Psoas muscle (tissue), 8 donors: Measurements from ENCODE around the gene RILPL2. TPM values are rescaled to one million over a fixed set of nuclear protein-coding genes. Genes with fewer than 3 reads are reported as not detected.

Source experiments
- ATAC-seq, 4 donors: fragments of 200-7000 bp; cut with Tn5 transposase; one replicate each; pipeline ENCODE4 v1.9.1; 2020; ENCODE audit warnings: moderate library complexity in 3 of 4, mild to moderate bottlenecking in 2 of 4
- DNase-seq, 2 donors: peaks; one replicate each; pipeline ENCODE4 v3.0.0-alpha.2; 2020
- H3K27ac ChIP-seq: fragments of 200-600 bp; one replicate; pipeline ENCODE4 v1.8.0; 2022
- H3K27me3 ChIP-seq, 3 donors: fragments of 200-600 bp in 1 of 3; one replicate each; pipeline versions ENCODE4 v1.6.1 to v1.8.0; 2013 to 2022; ENCODE audit warnings: low read length in 2 of 3, mild to moderate bottlenecking in 2 of 3, moderate library complexity in 1 of 3; ENCODE audit not compliant: insufficient read depth in 3 of 3
- H3K36me3 ChIP-seq, 2 donors: fragments of 200-600 bp in 1 of 2; one replicate each; pipeline versions ENCODE4 v1.6.1 to v1.8.0; 2013 to 2022; ENCODE audit warnings: low read depth in 1 of 2, mild to moderate bottlenecking in 1 of 2, moderate library complexity in 1 of 2; ENCODE audit not compliant: insufficient read depth in 1 of 2
- H3K4me1 ChIP-seq: fragments of 200-600 bp; one replicate; pipeline ENCODE4 v1.8.0; 2022
- H3K4me3 ChIP-seq: fragments of 200-600 bp; one replicate; pipeline ENCODE4 v1.8.0; 2022; ENCODE audit warnings: mild to moderate bottlenecking
- H3K9me3 ChIP-seq: fragments of 200-600 bp; one replicate; pipeline ENCODE4 v1.8.0; 2022
- CTCF ChIP-seq: fragments of 200-600 bp; IDR thresholded peaks from one replicate; pipeline ENCODE4 v1.8.0; 2022; ENCODE audit warnings: antibody characterized with exemption
- WGBS, 3 donors: extraction: QIAGEN DNeasy Blood & Tissue Kit; methylation state at CpG; one replicate each; pipeline versions ENCODE4 v1.1.6 to v1.1.7; 2013; 5-methylcytosine and 5-hydroxymethylcytosine counted together
- intact Hi-C, 2 donors: fragments of 100-400 bp; cut with DNase I; formaldehyde crosslinking; loops; one replicate each; pipeline versions ENCODE4 v1.11.0 to v1.14.2; 2022
- polyA plus RNA-seq, 3 donors: library from polyadenylated mRNA; stranded (reverse); fragments of 200-250 nt; gene quantifications; one replicate each; pipeline ENCODE4 v1.2.3, GENCODE V29; 2013
- total RNA-seq, 4 donors: library from RNA; stranded (reverse); fragmentation: NEBNext Ultra II Directional in 2 of 4; extraction: Animal tissue kit (Norgen Biotek cat#: 25700) in 2 of 4; gene quantifications; one replicate each; pipeline versions ENCODE4 v1.2.1 to v1.2.4, GENCODE V29; 2021 to 2023
- donor health status: healthy with polysubstance abuse.
- donor health status: DM: no; HTN: no; CAD: no; lungs with moderate emphysema.
- donor health status: Bipolar disorder and iron deficiency.
- donor health status: healthy.
- donor health status: DM: yes; HTN: yes; CAD: no.
- donor health status: DM: no; HTN: no; CAD: no.
- donor health status: DM: no; HTN: no; CAD: no.
- donor health status: DM: yes; HTN: yes; CAD: no.

Gene RILPL2
- total and polyA plus RNA-seq, 7 donors = 0.69 to 1.6 (median 1.1) TPM

DNA sequence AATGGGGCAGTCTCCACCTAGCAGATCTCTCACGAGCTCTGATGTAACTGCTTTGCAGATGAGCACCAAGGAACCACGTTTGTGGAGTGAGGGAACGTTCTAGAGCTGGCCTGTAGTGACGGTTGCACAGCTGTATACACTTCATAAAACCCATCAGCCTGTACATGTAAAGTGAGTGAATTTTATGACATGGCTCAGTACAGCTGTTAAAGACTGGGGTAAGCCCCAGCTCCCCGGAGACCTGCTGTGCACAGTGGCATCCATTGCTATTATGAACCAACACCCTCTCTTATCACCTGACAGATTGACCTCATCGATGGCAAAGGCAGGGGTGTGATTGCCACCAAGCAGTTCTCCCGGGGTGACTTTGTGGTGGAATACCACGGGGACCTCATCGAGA, 31.9 kb downstream of the RILPL2 start:
- Histone ChIP-seq H3K36me3 (peaks cover 3 to 80% of the 10 kb centered on the region in 2 donors), H3K4me3 (no peak overlapping the region), H3K27ac (no peak overlapping the region), H3K4me1 (no peaks in the 10 kb centered on the region), H3K9me3 (no peaks in the 10 kb centered on the region), H3K27me3 (no peaks in the 10 kb centered on the region)
- WGBS, 3 donors = 81 to 87% (median 82%) methylated on average over 9 of the region's 9 CpGs
- TF ChIP-seq CTCF = no peak
- ATAC-seq (no peak), DNase-seq (no peak)
- intact Hi-C loops = no loop called here

DNA sequence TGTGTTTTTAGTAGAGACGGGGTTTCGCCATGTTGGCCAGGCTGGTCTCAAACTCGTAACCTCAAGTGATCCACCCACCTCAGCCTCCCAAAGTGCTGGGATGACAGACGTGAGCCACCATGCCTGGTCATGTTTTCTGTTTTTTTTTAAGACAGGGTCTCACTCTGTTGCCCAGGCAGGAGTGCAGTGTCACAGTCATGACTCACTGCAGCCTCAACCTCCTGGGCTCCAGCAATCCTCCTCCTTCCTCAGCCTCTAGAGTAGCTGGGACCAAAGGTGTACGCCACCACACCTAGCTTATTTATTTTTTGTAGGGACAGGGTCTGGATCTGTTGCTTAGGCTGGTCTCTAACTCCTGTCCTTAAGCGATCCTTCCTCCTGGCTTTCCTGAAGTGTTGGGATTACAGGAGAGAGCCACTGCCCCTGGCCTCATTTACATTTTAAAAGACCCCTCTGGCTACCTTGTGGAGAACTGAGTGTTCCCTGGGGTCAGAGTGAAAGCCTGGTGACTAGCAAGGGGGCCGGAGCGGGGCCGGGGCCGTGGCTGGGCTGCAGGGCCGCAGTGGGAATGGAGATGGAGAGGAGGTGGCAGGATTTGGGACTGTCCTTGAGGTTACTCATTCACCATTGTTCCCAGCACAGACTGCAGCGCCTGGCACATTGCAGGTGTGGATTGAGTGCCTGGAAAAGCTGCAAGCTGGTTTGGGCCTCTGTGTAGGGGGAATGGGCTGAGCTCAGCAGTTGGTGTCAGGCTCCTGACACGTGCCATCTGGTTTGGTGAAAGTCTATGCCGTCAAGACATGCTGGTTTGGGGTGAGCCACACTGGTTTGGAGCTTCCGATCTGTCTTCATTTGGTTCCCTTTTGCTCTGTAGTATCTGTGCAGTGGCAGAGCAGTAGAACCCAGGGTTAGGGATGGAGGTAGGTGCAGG, 34.5 kb downstream of the RILPL2 start:
- ATAC-seq (peak in 3 of 4 donors; percentile 15 to 51 (median 34)), DNase-seq (no peak)
- Histone ChIP-seq H3K27ac (no peak overlapping the region), H3K9me3 (no peaks in the 10 kb centered on the region), H3K36me3 (peaks cover 6 to 75% of the 10 kb centered on the region in 2 donors), H3K27me3 (no peaks in the 10 kb centered on the region), H3K4me1 (peaks cover 14% of the 10 kb centered on the region), H3K4me3 (no peak overlapping the region)
- TF ChIP-seq CTCF = no peak
- intact Hi-C loops = no loop called here
- 78 to 82% (median 78%) methylated on average over 15 of the region's 15 CpGs for WGBS, 3 donors

- WGBS, 3 donors = 48 to 64% (median 57%) methylated on average over 6 of the region's 6 CpGs
- intact Hi-C loops = no loop called here
- peaks cover 3 to 75% of the 10 kb centered on the region in 2 donors for H3K36me3 ChIP-seq
- ATAC-seq (no peak), DNase-seq (no peak)
- peaks cover 14% of the 10 kb centered on the region for H3K4me1 ChIP-seq
- peak overlapping the region; percentile 36 for H3K27ac ChIP-seq
- TF ChIP-seq CTCF = no peak
- H3K27me3 ChIP-seq = no peaks in the 10 kb centered on the region
- H3K4me3 ChIP-seq = no peak overlapping the region
- H3K9me3 ChIP-seq = no peaks in the 10 kb centered on the region
Observed at GRCh38 chr12:123399255-123399617, 37.2 kb downstream of the RILPL2 start.

DNA sequence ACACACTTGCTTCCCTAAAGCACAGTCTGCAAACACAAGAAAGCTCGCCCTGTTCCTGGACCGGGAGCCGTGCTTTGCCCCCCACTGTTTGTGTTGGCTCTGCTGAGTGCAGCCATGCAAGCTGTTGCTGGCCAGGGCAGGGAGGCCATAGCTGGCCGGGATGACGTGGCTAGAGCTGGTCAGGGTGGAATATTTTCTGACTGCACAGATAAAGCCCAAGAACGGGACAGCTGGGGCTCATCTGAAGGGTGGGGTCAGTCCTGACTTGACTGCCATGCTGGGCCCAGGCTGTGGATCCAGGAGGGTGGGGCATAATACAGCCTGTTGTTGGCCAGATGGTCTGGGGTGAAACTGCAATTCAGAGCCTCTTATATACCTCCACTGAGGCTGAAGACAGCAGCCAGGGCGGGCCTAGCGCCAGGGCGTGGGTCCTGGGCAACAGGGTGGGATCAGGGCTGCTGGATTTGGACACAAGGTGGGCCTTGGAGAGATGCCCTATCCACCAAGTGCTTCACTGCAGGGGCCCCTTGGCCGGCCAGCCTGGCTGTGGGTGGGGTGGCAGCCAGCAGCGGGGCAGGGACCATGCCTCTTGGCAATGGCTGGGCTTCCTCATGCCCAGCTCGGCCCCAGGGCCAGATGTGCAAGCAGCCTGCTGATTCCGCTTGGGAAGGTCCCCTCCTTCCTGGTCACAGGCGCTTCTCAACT, 37.8 kb downstream of the RILPL2 start:
- Histone ChIP-seq H3K27ac (peak overlapping the region; percentile 36), H3K27me3 (no peaks in the 10 kb centered on the region), H3K9me3 (no peaks in the 10 kb centered on the region), H3K36me3 (peaks cover 3 to 75% of the 10 kb centered on the region in 2 donors), H3K4me1 (peaks cover 14% of the 10 kb centered on the region), H3K4me3 (peak overlapping the region; percentile 5)
- 36 to 42% (median 39%) methylated on average over 14 of the region's 14 CpGs for WGBS, 3 donors
- peak in 3 of 4 donors; percentile 24 to 38 (median 37) for ATAC-seq
- DNase-seq = peak; percentile 29 to 60
- intact Hi-C loops = no loop called here
- no peak for TF ChIP-seq CTCF
